Stimulated activated CD8-positive, alpha-beta memory T cell treated with anti-CD3 and anti-CD28 coated beads, Interleukin-15, amount 100 ng/mL, for 1 hour (primary cell): Measurements from ENCODE around the gene MEIS3.

Experiments used
- DNase-seq: peaks from one replicate; pipeline ENCODE4 v3.0.0-alpha.2; 2020; ENCODE audit warnings: low read depth

The MEIS3 gene

DNA sequence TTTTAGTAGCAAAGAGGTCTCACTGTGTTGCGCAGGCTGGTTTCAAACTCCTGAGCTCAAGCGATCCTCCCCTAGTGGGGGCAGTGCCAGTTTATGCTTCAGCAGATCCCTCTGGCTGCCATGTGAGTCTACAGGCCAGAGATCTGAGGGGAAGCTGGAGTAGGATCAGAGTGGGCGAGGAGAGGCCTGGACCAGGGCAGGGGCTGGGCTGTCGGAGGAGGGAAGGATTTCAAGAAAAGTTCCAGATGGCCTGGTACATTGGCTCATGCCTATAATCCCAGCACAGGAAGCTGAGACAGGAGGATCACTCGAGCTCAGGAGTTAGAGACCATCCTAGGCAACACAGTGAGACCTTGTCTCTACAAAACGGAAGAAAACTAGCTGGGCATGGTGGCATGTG is 60.4 kb downstream of the MEIS3 start:
- no peak for DNase-seq

DNA sequence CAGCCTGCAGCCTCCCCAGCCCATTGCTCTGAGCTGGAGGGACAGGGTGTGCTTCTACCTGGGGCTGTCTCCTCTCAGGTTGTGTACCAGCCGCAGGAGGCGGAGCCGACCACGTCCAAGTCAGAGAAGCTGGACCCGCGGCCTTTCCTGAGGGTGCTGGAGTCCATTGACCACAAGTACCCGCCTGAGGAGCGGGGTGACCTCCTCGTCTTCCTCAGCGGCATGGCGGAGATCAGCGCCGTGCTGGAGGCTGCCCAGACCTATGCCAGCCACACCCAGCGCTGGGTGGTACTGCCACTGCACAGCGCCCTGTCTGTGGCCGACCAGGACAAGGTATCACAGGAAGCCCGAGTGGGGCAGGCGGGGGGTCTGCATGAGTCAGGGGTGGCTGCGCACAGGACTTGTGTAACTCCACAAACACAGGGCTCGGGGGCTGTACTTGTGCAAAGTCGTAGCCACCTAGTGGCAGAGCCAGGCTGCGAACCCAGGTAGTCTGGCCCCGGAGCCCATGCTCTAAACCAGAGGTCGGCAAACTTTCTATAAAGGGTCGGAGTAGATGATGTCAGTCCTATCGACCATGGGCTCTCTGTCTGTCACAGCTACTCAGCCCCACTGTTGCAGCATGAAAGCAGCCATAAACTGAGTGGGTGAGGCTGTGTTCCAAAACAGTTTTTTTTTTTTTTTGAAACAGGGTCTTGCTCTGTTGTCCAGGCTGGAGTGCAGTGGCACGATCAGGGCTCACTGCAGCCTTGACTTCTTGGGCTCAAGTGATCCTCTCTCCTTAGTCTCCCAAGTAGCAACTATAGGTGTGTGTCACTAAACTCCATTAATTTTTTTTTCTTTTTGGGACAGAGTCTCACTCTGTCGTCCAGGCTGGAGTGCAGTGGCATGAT is 61.3 kb downstream of the MEIS3 start:
- DNase-seq: no peak

DNA sequence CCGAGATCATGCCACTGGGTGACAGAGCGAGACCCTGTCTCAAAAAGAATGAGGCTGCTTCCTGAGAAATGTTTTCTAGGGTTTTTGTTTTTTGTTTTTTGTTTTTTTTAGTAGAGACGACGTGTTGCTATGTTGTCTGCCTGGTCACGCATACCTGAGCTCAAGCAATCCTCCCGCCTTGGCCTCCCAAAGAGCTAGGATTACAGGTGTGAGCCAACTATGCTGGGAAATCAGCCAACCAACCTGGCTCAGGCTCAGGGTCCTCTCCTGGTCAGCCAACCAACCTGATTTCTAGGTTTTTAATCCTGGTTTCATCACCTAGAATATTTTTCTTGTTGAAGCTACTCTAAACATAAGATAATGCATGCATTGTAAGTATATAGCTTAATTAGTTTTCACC is 62.4 kb downstream of the MEIS3 start:
- no peak for DNase-seq

DNA sequence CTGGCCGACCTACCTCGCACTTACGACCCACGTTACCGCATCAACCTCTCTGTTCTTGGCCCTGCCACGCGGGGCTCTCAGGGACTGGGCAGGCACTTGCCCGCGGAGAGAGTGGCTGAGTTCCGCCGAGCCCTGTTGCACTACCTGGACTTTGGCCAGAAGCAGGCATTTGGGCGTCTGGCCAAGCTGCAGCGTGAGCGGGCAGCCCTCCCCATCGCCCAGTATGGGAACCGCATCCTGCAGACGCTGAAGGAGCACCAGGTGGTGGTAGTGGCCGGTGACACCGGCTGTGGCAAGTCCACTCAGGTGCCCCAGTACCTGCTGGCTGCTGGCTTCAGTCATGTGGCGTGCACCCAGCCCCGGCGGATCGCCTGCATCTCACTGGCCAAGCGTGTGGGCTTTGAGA is 66.0 kb downstream of the MEIS3 start:
- no peak for DNase-seq
